Fibroblast of mammary gland (primary cell): Measurements from ENCODE around the gene SHB.

Experiments
- DNase-seq: peaks from one replicate; pipeline ENCODE4 v3.0.0-alpha.2; 2010; ENCODE audit warnings: low read depth
- H3K4me3 ChIP-seq: 2 replicates; pipeline ENCODE4 v1.5.1; 2011; ENCODE audit warnings: low read depth, mild to moderate bottlenecking, low read length, moderate library complexity; ENCODE audit not compliant: control insufficient read depth
- CTCF ChIP-seq: conservative IDR thresholded peaks from 2 replicates; pipeline ENCODE4 v1.5.1; 2011; ENCODE audit warnings: low read depth, low read length, inconsistent platforms; ENCODE audit not compliant: control insufficient read depth, insufficient read depth

Gene SHB

GRCh38 chr9:38068701-38069628 is at the start of gene SHB:
SHB (minus strand) TSS chr9:38069227; CDS start chr9:38068645, 582 bp downstream.
- no peak for TF ChIP-seq CTCF
- no peak for DNase-seq
- H3K4me3 ChIP-seq, result peak within 1 kb of the TSS; percentile 76

GRCh38 chr9:38117651-38118050 is 48.6 kb upstream of the SHB start:
- TF ChIP-seq CTCF, result no peak
- H3K4me3 ChIP-seq, result no peak overlapping the region
- DNase-seq, result no peak

GRCh38 chr9:38114905-38115304 is 45.9 kb upstream of the SHB start:
- TF ChIP-seq CTCF, result no peak
- no peak overlapping the region for H3K4me3 ChIP-seq
- DNase-seq, result no peak

- no peak for TF ChIP-seq CTCF
- no peak overlapping the region for H3K4me3 ChIP-seq
- no peak for DNase-seq
Measured at GRCh38 chr9:38112456-38112855, 43.4 kb upstream of the SHB start.

GRCh38 chr9:38112049-38112448 is 43.0 kb upstream of the SHB start:
- no peak for DNase-seq
- H3K4me3 ChIP-seq, result no peak overlapping the region
- no peak for TF ChIP-seq CTCF

GRCh38 chr9:38110476-38110875 is 41.4 kb upstream of the SHB start:
- H3K4me3 ChIP-seq, result no peak overlapping the region
- TF ChIP-seq CTCF, result no peak
- no peak for DNase-seq

- no peak for TF ChIP-seq CTCF
- H3K4me3 ChIP-seq, result no peak overlapping the region
- DNase-seq, result no peak
Measured at GRCh38 chr9:38109601-38110000, 40.6 kb upstream of the SHB start.
